ENCODE data around the gene KRTAP4-3.
"Not testable (repeated sequence)": the region's sequence is repeated elsewhere in the genome, so short reads cannot be mapped to it uniquely, and the experiment has no call there.

The KRTAP4-3 gene

GRCh38 chr17:41140360-41141131 is 27.5 kb downstream of the KRTAP4-3 start, which contains the start of gene KRTAP4-6:
Gene KRTAP4-6 (minus strand): TSS chr17:41140544. CDS start chr17:41140487, 57 bp downstream.
- H3K9me2 ChIP-seq (ENCODE audit: low read depth, low read length) = no peaks in the 10 kb centered on the region
- H3K4me3 ChIP-seq (ENCODE audit: low read depth, low read length, poor library complexity, severe bottlenecking) = no peak within 1 kb of the TSS
- no peaks in the 10 kb centered on the region for H3K27me3 ChIP-seq (ENCODE audit: insufficient read depth, low read length)
- H3K27ac ChIP-seq (ENCODE audit: low read depth, low read length, poor library complexity, severe bottlenecking) = no peak within 1 kb of the TSS
- no peaks in the 10 kb centered on the region; the same call in 1 of the 2 replicates for H3K36me3 ChIP-seq (ENCODE audit: insufficient read depth, low read length)
- H3F3A ChIP-seq (ENCODE audit: insufficient read depth, low read length) = no peaks in the 10 kb centered on the region
- no peak for TF ChIP-seq EZH2 (IDR thresholded peaks at IDR 0.05; ENCODE audit: borderline replicate concordance, low read length)
- TF ChIP-seq CTCF (IDR thresholded peaks at IDR 0.05; ENCODE audit: low read length) = no peak
- no peaks in the 10 kb centered on the region for H4K20me1 ChIP-seq (ENCODE audit: insufficient read depth, low read length)
- no peak within 1 kb of the TSS for H3K9ac ChIP-seq (ENCODE audit: low read length)
- H3K4me1 ChIP-seq (ENCODE audit: insufficient read depth, low read length, severe bottlenecking) = no peaks in the 10 kb centered on the region
- H3K4me2 ChIP-seq (ENCODE audit: low read length) = no peak within 1 kb of the TSS
- H3K79me2 ChIP-seq (ENCODE audit: insufficient read depth, low read length) = no peaks in the 10 kb centered on the region
- 0 out of 2 replicates have a peak, but pooled peaks cover 3% of the 10 kb centered on the region for H3K9me3 ChIP-seq (ENCODE audit: low read length)
- H2AFZ ChIP-seq (ENCODE audit: low read length) = no peak within 1 kb of the TSS

DNA sequence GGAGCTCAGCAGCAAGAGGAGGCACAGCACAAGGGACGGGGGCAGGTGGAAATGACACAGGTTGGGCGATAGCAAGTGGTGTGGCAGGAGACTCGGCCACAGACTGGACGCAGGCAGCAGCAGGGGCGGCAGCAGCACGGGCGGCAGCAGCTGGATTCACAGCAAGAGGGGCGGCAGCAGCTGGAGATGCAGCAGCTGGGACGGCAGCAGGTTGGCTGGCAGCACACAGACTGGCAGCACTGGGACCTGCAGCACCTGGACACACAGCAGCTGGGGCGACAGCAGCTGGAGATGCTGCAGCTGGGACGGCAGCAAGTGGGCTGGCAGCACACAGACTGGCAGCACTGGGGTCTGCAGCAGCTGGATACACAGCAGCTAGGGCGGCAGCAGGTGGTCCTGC is 28.2 kb downstream of the KRTAP4-3 start:
- H3K9ac ChIP-seq (ENCODE audit: low read length); H3K36me3 ChIP-seq (ENCODE audit: insufficient read depth, low read length); H4K20me1 ChIP-seq (ENCODE audit: insufficient read depth, low read length); H3K27ac ChIP-seq (ENCODE audit: low read depth, low read length, poor library complexity, severe bottlenecking); H2AFZ ChIP-seq (ENCODE audit: low read length); H3K9me3 ChIP-seq (ENCODE audit: low read length); H3K79me2 ChIP-seq (ENCODE audit: insufficient read depth, low read length); H3F3A ChIP-seq (ENCODE audit: insufficient read depth, low read length); H3K9me2 ChIP-seq (ENCODE audit: low read depth, low read length); H3K4me3 ChIP-seq (ENCODE audit: low read depth, low read length, poor library complexity, severe bottlenecking); H3K4me1 ChIP-seq (ENCODE audit: insufficient read depth, low read length, severe bottlenecking); H3K4me2 ChIP-seq (ENCODE audit: low read length); H3K27me3 ChIP-seq (ENCODE audit: insufficient read depth, low read length): not testable (repeated sequence)

DNA sequence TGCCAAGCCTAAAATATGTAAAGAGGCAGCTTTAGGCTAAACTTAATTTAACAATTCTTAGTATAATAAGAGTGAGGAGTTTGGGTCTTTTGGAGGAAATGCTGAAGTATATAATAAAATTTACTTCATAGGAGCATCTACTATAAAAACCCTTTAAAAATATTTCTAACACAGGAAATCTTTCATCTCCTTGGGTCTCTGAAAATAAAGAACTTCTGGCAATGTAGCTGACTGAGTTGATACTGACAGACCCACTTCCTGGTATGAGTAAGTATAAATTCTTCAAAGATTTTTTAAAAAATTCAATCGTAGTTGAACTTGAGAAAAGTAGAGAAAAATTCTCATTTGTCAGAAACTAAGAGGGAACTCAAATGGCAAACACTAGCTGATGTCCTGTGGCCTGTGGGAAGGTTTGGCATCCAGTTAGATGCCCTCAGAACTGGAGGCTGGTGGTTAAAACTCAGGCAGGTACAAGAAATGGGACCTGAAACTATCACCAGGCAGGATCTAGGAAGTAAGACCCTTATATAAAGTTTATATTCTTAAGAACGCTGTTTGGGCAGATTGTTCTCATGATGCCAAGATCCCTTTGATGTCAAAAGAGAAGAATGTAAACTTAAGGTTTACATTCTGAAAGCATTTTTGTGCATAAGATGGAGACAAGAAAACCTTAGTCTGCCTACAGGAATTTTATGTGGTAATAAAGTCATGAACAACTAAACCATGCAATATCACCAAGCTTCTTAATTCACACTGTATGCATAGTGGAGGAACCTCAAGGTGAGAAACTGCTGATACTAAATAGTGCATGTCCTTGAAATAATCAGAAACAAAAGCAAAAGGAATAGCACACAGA is 33.9 kb downstream of the KRTAP4-3 start:
- Histone ChIP-seq H3K27me3 (ENCODE audit: insufficient read depth, low read length) (no peaks in the 10 kb centered on the region), H3F3A (ENCODE audit: insufficient read depth, low read length) (no peaks in the 10 kb centered on the region), H2AFZ (ENCODE audit: low read length) (no peak overlapping the region), H3K9me3 (ENCODE audit: low read length) (no peaks in the 10 kb centered on the region), H3K79me2 (ENCODE audit: insufficient read depth, low read length) (no peaks in the 10 kb centered on the region), H3K4me2 (ENCODE audit: low read length) (no peak overlapping the region), H3K36me3 (ENCODE audit: insufficient read depth, low read length) (no peaks in the 10 kb centered on the region), H3K27ac (ENCODE audit: low read depth, low read length, poor library complexity, severe bottlenecking) (no peak overlapping the region), H3K4me1 (ENCODE audit: insufficient read depth, low read length, severe bottlenecking) (no peaks in the 10 kb centered on the region), H3K9me2 (ENCODE audit: low read depth, low read length) (no peaks in the 10 kb centered on the region), H3K9ac (ENCODE audit: low read length) (no peak overlapping the region), H4K20me1 (ENCODE audit: insufficient read depth, low read length) (no peaks in the 10 kb centered on the region), H3K4me3 (ENCODE audit: low read depth, low read length, poor library complexity, severe bottlenecking) (no peak overlapping the region)
- TF ChIP-seq EZH2 (IDR thresholded peaks at IDR 0.05; ENCODE audit: borderline replicate concordance, low read length) (no peak), CTCF (IDR thresholded peaks at IDR 0.05; ENCODE audit: low read length) (no peak)

Data from OCI-LY1 (cell line).